B cell (primary cell): Measurements from ENCODE around the gene HGFAC. TPM values are rescaled to one million over a fixed set of nuclear protein-coding genes. Genes with fewer than 3 reads are reported as not detected.

Experiments
- ATAC-seq: fragments of 200-7000 bp; cut with Tn5 transposase; one replicate; pipeline ENCODE4 v1.10.0; 2021; ENCODE audit warnings: low read depth, mild to moderate bottlenecking, moderate number of reproducible peaks, moderate library complexity
- CTCF ChIA-PET: fragments of 350-600 bp; sonication (Branson Sonifier 250); formaldehyde crosslinking; loops from one replicate; lab custom pipeline; 2021; ENCODE audit warnings: antibody characterized with exemption, inconsistent platforms; lab: Charles Lee
- POLR2A ChIA-PET: fragments of 350-600 bp; sonication (Branson Sonifier 250); formaldehyde crosslinking; loops from one replicate; lab custom pipeline; 2021; ENCODE audit warnings: antibody characterized with exemption; lab: Charles Lee
- DNase-seq: peaks from one replicate; pipeline ENCODE4 v3.0.0; 2013
- H2AFZ ChIP-seq: 2 replicates; pipeline ENCODE4 v1.6.1; 2012; ENCODE audit warnings: mild to moderate bottlenecking, low read depth, low read length; ENCODE audit not compliant: insufficient read depth, poor library complexity, severe bottlenecking
- H3K27ac ChIP-seq, 2 donors: 1 replicate in 1 of 2; 2 replicates in 1 of 2; pipeline ENCODE4 v1.5.1; 2012 to 2013; ENCODE audit warnings: low read length in 2 of 2, mild to moderate bottlenecking in 2 of 2, moderate library complexity in 1 of 2
- H3K27me3 ChIP-seq, 4 experiments: fragments of 200-600 bp in 1 of 4; sonication (generic) in 1 of 4; replicated peaks in 1 of 4; 1 replicate in 2 of 4; 2 replicates in 2 of 4; pipeline versions ENCODE4 v1.6.1 to v1.7.0; 2013 to 2016; ENCODE audit warnings: low read length in 3 of 4, mild to moderate bottlenecking in 2 of 4, mixed read lengths in 1 of 4, moderate library complexity in 1 of 4; ENCODE audit not compliant: insufficient read depth in 4 of 4, control insufficient read depth in 3 of 4; ENCODE audit errors: control extremely low read depth in 1 of 4
- H3K36me3 ChIP-seq, 2 experiments: replicated peaks in 1 of 2; 1 replicate in 1 of 2; 2 replicates in 1 of 2; pipeline versions ENCODE4 v1.6.1 to v1.7.1; 2013; ENCODE audit warnings: low read length in 1 of 2; ENCODE audit not compliant: insufficient read depth in 2 of 2, control insufficient read depth in 1 of 2; ENCODE audit errors: control extremely low read depth in 1 of 2, extremely low read depth in 1 of 2
- H3K4me1 ChIP-seq, 2 donors: fragments of 200-600 bp in 1 of 2; sonication (generic) in 1 of 2; 1 replicate in 1 of 2; 2 replicates in 1 of 2; pipeline versions ENCODE4 v1.5.1 to v1.6.1; 2013 to 2017; ENCODE audit warnings: low read length in 2 of 2; ENCODE audit not compliant: control insufficient read depth in 2 of 2, insufficient read depth in 2 of 2
- H3K4me2 ChIP-seq: replicated peaks from 2 replicates; pipeline ENCODE3; 2012; ENCODE audit warnings: mild to moderate bottlenecking, low read depth, low read length; ENCODE audit not compliant: poor library complexity, severe bottlenecking
- H3K4me3 ChIP-seq, 5 experiments: fragments of 200-600 bp in 1 of 5; sonication (generic) in 1 of 5; 1 replicate in 3 of 5; 2 replicates in 2 of 5; pipeline versions ENCODE4 v1.5.1 to v1.7.0; 2011 to 2016; ENCODE audit warnings: low read length in 4 of 5, mild to moderate bottlenecking in 4 of 5, low read depth in 2 of 5, control low read depth in 1 of 5, moderate library complexity in 1 of 5; ENCODE audit not compliant: insufficient read depth in 1 of 5; ENCODE audit errors: control extremely low read depth in 1 of 5, extremely low read depth in 1 of 5
- H3K79me2 ChIP-seq: fragments of 200-600 bp; sonication (generic); one replicate; pipeline ENCODE4 v1.6.0; 2016; ENCODE audit warnings: low read length; ENCODE audit not compliant: control insufficient read depth, insufficient read depth
- H3K9ac ChIP-seq: fragments of 200-600 bp; sonication (generic); 2 replicates; pipeline ENCODE4 v1.6.1; 2017; ENCODE audit warnings: mild to moderate bottlenecking, low read length, moderate library complexity
- H3K9me3 ChIP-seq, 3 donors: one replicate each; pipeline versions ENCODE4 v1.6.1 to v1.7.1; 2013; ENCODE audit warnings: low read length in 2 of 3; ENCODE audit not compliant: control insufficient read depth in 2 of 3, insufficient read depth in 1 of 3; ENCODE audit errors: control extremely low read depth in 1 of 3
- H4K20me1 ChIP-seq: 2 replicates; pipeline ENCODE4 v1.6.0; 2012; ENCODE audit warnings: mild to moderate bottlenecking, low read length; ENCODE audit not compliant: insufficient read depth, control insufficient read depth, poor library complexity, severe bottlenecking
- H3K27ac Mint-ChIP-seq: one replicate; pipeline ENCODE4 v1.8.0; 2021; ENCODE audit warnings: mixed read lengths
- H3K27me3 Mint-ChIP-seq: one replicate; pipeline ENCODE4 v1.8.0; 2021; ENCODE audit warnings: mixed read lengths
- H3K4me1 Mint-ChIP-seq: one replicate; pipeline ENCODE4 v1.8.0; 2021; ENCODE audit warnings: mixed read lengths
- H3K4me3 Mint-ChIP-seq: one replicate; pipeline ENCODE4 v1.8.0; 2021; ENCODE audit warnings: mixed read lengths
- H3K9me3 Mint-ChIP-seq: one replicate; pipeline ENCODE4 v1.8.0; 2022; ENCODE audit warnings: mixed read lengths; ENCODE audit not compliant: insufficient read depth
- CTCF ChIP-seq: fragments of 200-600 bp; IDR thresholded peaks from one replicate; pipeline ENCODE4 v1.8.0; 2022; ENCODE audit warnings: antibody characterized with exemption, mild to moderate bottlenecking
- EZH2 ChIP-seq: IDR thresholded peaks from 2 replicates; pipeline ENCODE4 v1.6.1; 2012; ENCODE audit warnings: borderline replicate concordance, low read depth, mild to moderate bottlenecking, moderate library complexity, low read length; ENCODE audit not compliant: insufficient read depth, poor library complexity, severe bottlenecking
- WGBS: methylation state at CpG from one replicate; pipeline ENCODE4 v1.1.5; 2013; ENCODE audit warnings: missing lambda C conversion rate; ENCODE audit not compliant: insufficient coverage; 5-methylcytosine and 5-hydroxymethylcytosine counted together
- intact Hi-C: fragments of 100-400 bp; cut with micrococcal nuclease; formaldehyde crosslinking; loops from one replicate; pipeline ENCODE4 v1.10.0; 2022
- polyA plus RNA-seq: library from polyadenylated mRNA; depleted of rRNA; stranded (reverse); fragments of >200 nt; gene quantifications from 2 replicates; pipeline ENCODE4 v1.2.3, GENCODE V29; 2012
- total RNA-seq, 2 donors: library from RNA; stranded (reverse); fragments of 120-200 nt in 1 of 2; gene quantifications; 1 replicate in 1 of 2; 2 replicates in 1 of 2; pipeline versions ENCODE4 v1.2.3 to v1.2.4, GENCODE V29; 2013 to 2022

HGFAC gene
- total and polyA plus RNA-seq, 2 donors (not counting 1 experiment from before 2014, with no cell fraction given), result not detected

- Histone ChIP-seq H3K4me3 (no peak overlapping the region), H3K36me3 (no peaks in the 10 kb centered on the region), H2AFZ (no peak overlapping the region), H3K9me3 (peaks cover 0 to 18% (median 0%) of the 10 kb centered on the region in 3 donors), H3K4me1 (peaks cover 0 to 18% of the 10 kb centered on the region in 2 donors), H3K4me2 (no peak overlapping the region), H4K20me1 (no peaks in the 10 kb centered on the region), H3K9ac (no peak overlapping the region), H3K79me2 (no peaks in the 10 kb centered on the region), H3K27ac (no peak overlapping the region), H3K27me3 (peaks cover 0 to 37% (median 10%) of the 10 kb centered on the region in 4 experiments)
- no peaks in the 10 kb centered on the region for H3K9me3 Mint-ChIP-seq
- ChIA-PET POLR2A (no interaction called here), CTCF (no interaction called here)
- WGBS, result 100% methylated on average over 4 of the region's 5 CpGs
- intact Hi-C loops, result no loop called here
- TF ChIP-seq EZH2 (no peak), CTCF (no peak)
- no peak overlapping the region for H3K4me3 Mint-ChIP-seq
- H3K27ac Mint-ChIP-seq, result no peak overlapping the region
- H3K27me3 Mint-ChIP-seq, result peaks cover 32% of the 10 kb centered on the region
- ATAC-seq (no peak), DNase-seq (no peak)
- H3K4me1 Mint-ChIP-seq, result no peaks in the 10 kb centered on the region
Observed at GRCh38 chr4:3460926-3461325, 19.2 kb downstream of the HGFAC start.

- H3K27me3 ChIP-seq, result peaks cover 0 to 41% (median 10%) of the 10 kb centered on the region in 4 experiments
- peaks cover 0 to 18% (median 0%) of the 10 kb centered on the region in 3 donors for H3K9me3 ChIP-seq
- WGBS, result 85% methylated on average over 18 of the region's 25 CpGs
- H3K79me2 ChIP-seq, result no peaks in the 10 kb centered on the region
- Mint-ChIP-seq H3K9me3 (no peaks in the 10 kb centered on the region), H3K27me3 (peaks cover 32% of the 10 kb centered on the region), H3K4me3 (peak overlapping the region; percentile 54), H3K4me1 (no peaks in the 10 kb centered on the region), H3K27ac (no peak overlapping the region)
- no peak for ATAC-seq
- ChIA-PET POLR2A (no interaction called here), CTCF (interaction anchor here (0.9 kb wide), 1 partner anchor 18 kb away, joined by 4 read pairs; no protein-coding TSS in a partner anchor)
- H3K36me3 ChIP-seq, result no peaks in the 10 kb centered on the region
- no peak overlapping the region for H3K4me3 ChIP-seq
- no peaks in the 10 kb centered on the region for H4K20me1 ChIP-seq
- TF ChIP-seq CTCF (no peak), EZH2 (no peak)
- intact Hi-C loops, result no loop called here
- H2AFZ ChIP-seq, result no peak overlapping the region
- no peak for DNase-seq
- H3K27ac ChIP-seq, result no peak overlapping the region
- peaks cover 0 to 18% of the 10 kb centered on the region in 2 donors for H3K4me1 ChIP-seq
- peak overlapping the region; percentile 15 for H3K4me2 ChIP-seq
- H3K9ac ChIP-seq, result no peak overlapping the region
Observed at GRCh38 chr4:3461515-3462291, 19.9 kb downstream of the HGFAC start.
